MCF 10A (cell line): Measurements from ENCODE around the gene ATP12A. TPM values are rescaled to one million over a fixed set of nuclear protein-coding genes. Genes with fewer than 3 reads are reported as not detected.

ENCODE experiments used
- BruUV-seq: library from RNA; stranded (reverse); fragments of 400-500 nt; replicated peaks from 2 replicates; lab custom pipeline; 2021; lab: Mats Ljungman, UMichigan
- CTCF ChIA-PET: fragments of 300-600 bp; sonication (Branson Sonifier 250); formaldehyde crosslinking; extraction: SDS; loops from one replicate; lab custom pipeline; 2021; ENCODE audit warnings: antibody characterized with exemption, inconsistent platforms; lab: Yijun Ruan, JAX
- POLR2A ChIA-PET: fragments of 300-600, 350-650 bp; sonication (Branson Sonifier 250); formaldehyde crosslinking; extraction: SDS; loops from one replicate; lab custom pipeline; 2020; ENCODE audit warnings: antibody characterized with exemption, inconsistent platforms; lab: Yijun Ruan, JAX
- DNase-seq: peaks from one replicate; pipeline ENCODE4 v3.0.0-alpha.2; 2018; ENCODE audit not compliant: unreplicated experiment
- H3K27ac Mint-ChIP-seq: one replicate; pipeline ENCODE4 v1.8.0; 2022; ENCODE audit warnings: mild to moderate bottlenecking, low read depth, mixed read lengths; ENCODE audit not compliant: unreplicated experiment
- H3K27me3 Mint-ChIP-seq: one replicate; pipeline ENCODE4 v1.8.0; 2022; ENCODE audit warnings: mixed read lengths; ENCODE audit not compliant: insufficient read depth, unreplicated experiment
- H3K36me3 Mint-ChIP-seq: one replicate; pipeline ENCODE4 v1.8.0; 2022; ENCODE audit warnings: mild to moderate bottlenecking, moderate library complexity, mixed read lengths; ENCODE audit not compliant: insufficient read depth, unreplicated experiment
- H3K4me1 Mint-ChIP-seq: one replicate; pipeline ENCODE4 v1.8.0; 2022; ENCODE audit warnings: mixed read lengths; ENCODE audit not compliant: insufficient read depth, unreplicated experiment
- H3K4me3 Mint-ChIP-seq: one replicate; pipeline ENCODE4 v1.8.0; 2022; ENCODE audit warnings: mild to moderate bottlenecking, moderate library complexity, mixed read lengths; ENCODE audit not compliant: unreplicated experiment
- H3K9me3 Mint-ChIP-seq: one replicate; pipeline ENCODE4 v1.8.0; 2022; ENCODE audit warnings: mixed read lengths; ENCODE audit not compliant: unreplicated experiment
- intact Hi-C: fragments of 100-400 bp; cut with micrococcal nuclease; formaldehyde crosslinking; loops from 2 replicates; pipeline ENCODE4 v1.14.1; 2022
- total RNA-seq: library from RNA; stranded (reverse); gene quantifications from 2 replicates; pipeline ENCODE4 v1.2.3, GENCODE V29; 2022
- TF ChIP-seq, protein P1 (sequence below): fragments of 200-600 bp; IDR thresholded peaks from one replicate; pipeline ENCODE4 v1.8.0; 2022; ENCODE audit warnings: antibody characterized with exemption, mild to moderate bottlenecking; ENCODE audit not compliant: unreplicated experiment

The ATP12A gene
- total RNA-seq, 1 experiment from 2014 or later = not detected

DNA sequence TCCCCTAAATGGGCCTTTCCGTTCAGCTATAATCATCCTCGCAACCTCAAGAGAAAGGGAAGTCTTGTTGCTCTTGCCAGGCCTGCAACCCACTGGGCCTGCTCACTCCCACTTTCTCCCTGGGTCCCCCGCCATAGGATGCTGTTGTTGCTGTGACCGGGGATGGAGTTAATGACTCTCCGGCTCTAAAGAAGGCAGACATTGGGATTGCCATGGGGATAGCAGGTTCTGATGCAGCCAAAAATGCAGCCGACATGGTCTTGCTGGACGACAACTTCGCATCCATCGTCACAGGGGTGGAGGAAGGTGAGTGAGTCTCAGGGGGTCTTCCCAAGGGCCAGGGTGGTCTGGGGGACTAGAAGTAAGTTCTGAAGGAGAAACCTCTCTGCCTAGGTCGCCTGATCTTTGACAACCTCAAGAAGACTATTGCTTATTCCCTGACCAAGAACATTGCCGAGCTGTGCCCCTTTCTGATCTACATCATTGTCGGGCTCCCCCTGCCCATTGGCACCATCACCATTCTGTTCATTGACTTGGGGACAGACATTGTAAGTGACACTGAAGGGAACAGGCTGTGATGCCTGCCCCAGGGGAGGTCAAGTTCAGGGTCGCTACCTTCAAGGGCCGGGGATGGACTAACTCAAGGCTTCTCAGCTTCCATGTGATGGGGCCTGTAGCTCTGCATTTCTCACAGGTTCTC, 26.8 kb downstream of the ATP12A start:
- ChIA-PET POLR2A (interaction anchor here (0.7 kb wide), 1 partner anchor 160 kb away, joined by 3 read pairs; no protein-coding TSS in a partner anchor), CTCF (interaction anchor here (0.9 to 1.2 kb wide), 2 partner anchors 20 to 22 kb away, joined by 3 to 5 read pairs; no protein-coding TSS in a partner anchor)
- no peak overlapping the region for H3K4me3 Mint-ChIP-seq

DNA sequence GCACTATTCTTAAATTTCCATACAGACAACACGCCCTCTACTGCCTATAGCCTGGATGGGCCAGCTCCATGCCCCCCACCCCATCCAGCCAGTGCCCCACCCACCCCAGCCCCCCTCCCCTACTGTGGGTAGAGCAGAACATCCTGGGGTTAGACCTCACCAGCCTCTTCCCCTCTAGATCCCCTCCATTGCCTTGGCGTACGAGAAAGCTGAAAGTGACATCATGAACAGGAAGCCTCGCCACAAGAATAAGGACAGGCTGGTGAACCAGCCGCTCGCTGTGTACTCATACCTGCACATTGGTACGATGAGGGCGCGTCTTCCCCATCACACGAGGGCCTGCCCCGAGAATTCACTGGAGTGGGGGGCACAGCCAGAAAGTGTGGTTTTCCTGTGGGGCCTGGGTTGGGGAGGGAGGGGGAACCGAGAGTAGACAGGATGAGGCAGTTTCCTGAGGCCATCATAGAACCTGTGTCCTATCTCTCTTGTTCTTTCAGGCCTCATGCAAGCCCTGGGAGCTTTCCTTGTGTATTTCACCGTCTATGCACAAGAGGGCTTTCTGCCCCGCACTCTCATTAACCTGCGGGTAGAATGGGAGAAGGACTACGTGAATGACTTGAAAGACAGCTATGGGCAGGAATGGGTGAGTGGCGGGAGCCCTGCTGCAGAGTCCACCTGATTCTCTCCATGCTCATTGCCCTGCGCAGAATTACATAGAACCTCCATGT, 29.1 kb downstream of the ATP12A start:
- no TSS peak for BruUV-seq
- no peak overlapping the region for H3K27ac Mint-ChIP-seq

More for the DNA sequence above, 26.8 kb downstream of the ATP12A start:
- Mint-ChIP-seq H3K9me3 (no peaks in the 10 kb centered on the region), H3K27ac (no peak overlapping the region), H3K36me3 (no peaks in the 10 kb centered on the region), H3K27me3 (no peaks in the 10 kb centered on the region), H3K4me1 (no peaks in the 10 kb centered on the region)
- no TSS peak for BruUV-seq
- intact Hi-C loops = no loop called here
- TF ChIP-seq, protein P1, sequence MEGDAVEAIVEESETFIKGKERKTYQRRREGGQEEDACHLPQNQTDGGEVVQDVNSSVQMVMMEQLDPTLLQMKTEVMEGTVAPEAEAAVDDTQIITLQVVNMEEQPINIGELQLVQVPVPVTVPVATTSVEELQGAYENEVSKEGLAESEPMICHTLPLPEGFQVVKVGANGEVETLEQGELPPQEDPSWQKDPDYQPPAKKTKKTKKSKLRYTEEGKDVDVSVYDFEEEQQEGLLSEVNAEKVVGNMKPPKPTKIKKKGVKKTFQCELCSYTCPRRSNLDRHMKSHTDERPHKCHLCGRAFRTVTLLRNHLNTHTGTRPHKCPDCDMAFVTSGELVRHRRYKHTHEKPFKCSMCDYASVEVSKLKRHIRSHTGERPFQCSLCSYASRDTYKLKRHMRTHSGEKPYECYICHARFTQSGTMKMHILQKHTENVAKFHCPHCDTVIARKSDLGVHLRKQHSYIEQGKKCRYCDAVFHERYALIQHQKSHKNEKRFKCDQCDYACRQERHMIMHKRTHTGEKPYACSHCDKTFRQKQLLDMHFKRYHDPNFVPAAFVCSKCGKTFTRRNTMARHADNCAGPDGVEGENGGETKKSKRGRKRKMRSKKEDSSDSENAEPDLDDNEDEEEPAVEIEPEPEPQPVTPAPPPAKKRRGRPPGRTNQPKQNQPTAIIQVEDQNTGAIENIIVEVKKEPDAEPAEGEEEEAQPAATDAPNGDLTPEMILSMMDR = no peak
- no peak for DNase-seq

DNA sequence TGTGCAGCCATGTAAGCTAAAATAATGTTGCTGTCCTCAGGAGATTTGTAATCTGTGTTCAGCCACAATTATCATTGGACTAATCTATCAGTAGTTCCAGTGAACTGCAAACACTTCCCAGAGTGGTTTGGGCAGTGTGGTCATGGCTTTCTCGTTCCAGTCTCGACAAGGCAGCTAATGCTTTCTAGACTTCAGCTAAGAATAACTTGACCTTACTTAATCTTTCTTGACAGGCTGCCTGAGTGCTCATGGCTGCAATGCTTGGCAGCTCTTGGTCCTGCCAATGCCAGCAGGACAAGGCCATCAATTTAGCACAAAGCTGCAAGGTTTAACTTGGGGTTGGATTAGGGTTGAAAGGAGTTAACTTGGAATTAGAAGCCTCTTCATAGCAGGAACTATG, 32.8 kb downstream of the ATP12A start:
- POLR2A ChIA-PET = no interaction called here
- no peaks in the 10 kb centered on the region for H3K4me1 Mint-ChIP-seq
- DNase-seq = no peak
- TF ChIP-seq, protein P1 = no peak
- H3K36me3 Mint-ChIP-seq = no peaks in the 10 kb centered on the region
- BruUV-seq = no TSS peak
- CTCF ChIA-PET = interaction anchor here (0.9 to 3.1 kb wide), 4 partner anchors 15 to 133 kb away, joined by 3 to 18 read pairs (median 4); no protein-coding TSS in a partner anchor
- no peaks in the 10 kb centered on the region for H3K9me3 Mint-ChIP-seq
- H3K27me3 Mint-ChIP-seq = no peaks in the 10 kb centered on the region
- H3K27ac Mint-ChIP-seq = no peak overlapping the region
- no peak overlapping the region for H3K4me3 Mint-ChIP-seq
- intact Hi-C loops = no loop called here

More for the DNA sequence above, 29.1 kb downstream of the ATP12A start:
- Mint-ChIP-seq H3K9me3 (no peaks in the 10 kb centered on the region), H3K4me3 (no peak overlapping the region), H3K4me1 (no peaks in the 10 kb centered on the region), H3K27me3 (no peaks in the 10 kb centered on the region), H3K36me3 (no peaks in the 10 kb centered on the region)
- no peak for DNase-seq
- intact Hi-C loops = no loop called here
- CTCF ChIA-PET = interaction anchor here (0.7 to 0.9 kb wide), 2 partner anchors 15 to 103 kb away, joined by 3 read pairs; no protein-coding TSS in a partner anchor
- TF ChIP-seq, protein P1 = no peak
- POLR2A ChIA-PET = no interaction called here

DNA sequence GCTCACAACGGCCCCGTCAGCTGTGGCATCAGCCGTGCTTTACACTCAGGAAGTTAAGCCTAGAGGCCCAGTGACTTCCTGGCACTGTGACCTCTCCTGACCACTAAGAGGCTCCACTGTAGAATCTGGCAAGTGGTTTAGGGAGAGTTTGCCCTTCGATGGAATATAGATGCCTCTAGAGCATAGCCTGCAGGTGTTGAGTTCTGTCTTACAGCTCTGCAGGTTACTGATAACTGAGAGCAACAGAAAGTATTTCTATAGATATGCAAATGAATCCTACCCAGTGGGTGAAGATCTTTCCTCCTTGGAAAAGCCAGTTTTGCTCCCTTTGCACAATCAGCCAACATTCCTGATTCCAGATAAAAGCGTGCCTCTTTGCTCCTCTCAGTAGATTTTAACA, 35.8 kb downstream of the ATP12A start:
- Mint-ChIP-seq H3K27ac (no peak overlapping the region), H3K4me3 (no peak overlapping the region), H3K36me3 (no peaks in the 10 kb centered on the region), H3K27me3 (peaks cover 9% of the 10 kb centered on the region), H3K9me3 (no peaks in the 10 kb centered on the region), H3K4me1 (no peaks in the 10 kb centered on the region)
- POLR2A ChIA-PET = no interaction called here
- CTCF ChIA-PET = interaction anchor here (0.6 to 0.8 kb wide), 3 partner anchors 17 to 150 kb away, joined by 3 to 4 read pairs (median 3); no protein-coding TSS in a partner anchor
- DNase-seq = no peak
- intact Hi-C loops = no loop called here
- BruUV-seq = no TSS peak
- TF ChIP-seq, protein P1 = no peak
